CD4-positive, alpha-beta T cell treated with Interleukin-17A for 4 hours (primary cell): ENCODE measurements around the gene MEI1.

Experiments used
- DNase-seq: peaks from one replicate; pipeline ENCODE4 v3.0.0-alpha.2; 2020; ENCODE audit warnings: mixed read lengths

The MEI1 gene

GRCh38 chr22:41842996-41843970 is 144.0 kb downstream of the MEI1 start:
- no peak for DNase-seq

GRCh38 chr22:41844036-41844435 is 144.7 kb downstream of the MEI1 start:
- no peak for DNase-seq

DNA sequence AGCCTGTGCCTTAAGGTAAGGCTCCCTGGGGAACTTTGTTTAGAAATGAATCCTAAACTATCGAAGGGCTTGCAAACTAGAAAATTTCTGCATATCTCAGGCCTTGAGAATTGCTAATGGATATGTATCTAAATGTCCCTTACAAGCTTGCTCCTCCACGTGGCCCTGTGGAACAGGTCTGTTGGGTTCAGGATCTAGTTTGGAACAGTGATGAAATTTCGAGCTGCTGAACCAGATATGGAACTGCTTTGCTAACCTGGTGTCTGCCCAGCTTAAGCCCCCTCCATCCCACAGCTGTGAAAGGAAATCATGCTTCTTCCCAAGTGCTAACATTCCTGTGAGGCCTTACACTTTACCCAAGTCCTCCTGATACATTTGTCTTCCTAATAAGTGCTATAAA is 145.2 kb downstream of the MEI1 start:
- no peak for DNase-seq

DNA sequence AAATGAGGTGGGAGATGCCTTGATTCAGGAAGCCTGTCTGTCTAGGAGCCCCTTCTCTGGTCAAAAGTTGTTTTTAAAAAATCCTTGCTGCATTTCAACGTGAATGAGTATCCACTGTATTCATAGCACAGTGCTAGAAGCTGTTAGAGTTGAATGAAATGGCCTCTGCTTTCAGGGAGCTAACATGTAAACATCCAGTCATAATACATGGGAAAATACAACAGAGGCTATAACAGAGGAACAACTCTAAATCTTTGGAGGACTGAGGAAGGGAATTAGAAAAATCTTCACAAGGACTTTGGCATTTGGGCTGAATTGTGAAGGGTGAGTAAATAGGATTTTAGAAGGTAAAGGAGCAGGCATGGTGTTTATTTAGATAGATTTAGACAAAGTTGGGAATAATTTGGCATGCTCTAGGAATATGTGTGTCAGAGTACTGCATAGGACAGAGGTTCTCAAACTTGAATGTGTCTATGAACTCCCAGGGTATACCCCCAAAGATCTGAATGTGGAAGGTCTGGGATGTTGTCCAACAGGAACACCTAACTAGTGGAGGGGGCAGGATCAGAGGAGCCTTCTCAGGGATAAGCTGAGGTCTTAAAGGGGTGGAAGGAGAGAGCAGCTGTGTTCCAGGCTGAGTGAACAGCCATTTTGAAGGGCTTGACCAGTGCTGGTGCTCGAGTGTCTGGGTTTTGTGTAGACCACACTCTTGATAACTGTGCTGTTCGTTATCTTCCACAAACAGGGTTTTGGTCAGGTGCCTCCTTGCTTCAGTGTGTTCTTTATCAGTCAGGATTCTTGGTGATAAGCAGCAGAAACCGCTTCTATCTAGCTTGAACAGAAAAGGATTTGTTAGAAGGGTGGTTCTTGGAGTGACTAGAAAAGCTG is 146.3 kb downstream of the MEI1 start:
- no peak for DNase-seq

DNA sequence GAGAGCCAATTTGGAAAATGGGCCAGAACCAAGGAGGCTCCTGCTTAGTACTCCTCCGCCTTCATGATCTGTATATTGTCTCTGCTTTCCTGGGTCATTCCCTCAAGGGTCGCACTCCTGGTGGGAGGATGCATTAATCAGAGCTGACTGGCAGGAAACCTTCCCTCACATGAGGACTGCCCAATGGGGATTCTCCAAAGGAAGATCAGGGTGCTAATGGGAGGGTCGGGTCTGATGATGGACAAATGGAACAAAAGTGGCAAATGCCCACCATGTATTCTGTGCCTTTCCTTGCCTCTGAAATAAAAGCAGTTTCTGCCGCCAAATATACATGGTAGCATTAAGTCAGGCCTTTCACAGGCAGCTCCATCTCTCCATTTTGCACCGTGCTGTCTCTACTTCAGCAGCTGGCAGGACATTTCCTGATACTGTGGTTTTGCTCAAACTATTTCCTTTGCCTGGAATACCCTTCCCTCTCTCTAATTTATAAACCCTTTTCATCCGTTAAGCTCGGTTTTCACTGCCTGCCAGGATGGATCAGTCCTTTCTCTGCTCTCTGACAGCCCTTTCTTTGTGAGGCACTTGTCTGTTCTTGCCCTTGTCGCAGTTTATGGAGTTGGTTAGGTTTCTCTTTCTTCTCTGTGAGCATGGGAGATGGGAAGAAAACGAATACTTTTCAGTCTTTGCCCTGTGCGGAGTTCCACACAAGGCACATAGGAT is 147.1 kb downstream of the MEI1 start:
- DNase-seq, result no peak

GRCh38 chr22:41847300-41847699 is 148.0 kb downstream of the MEI1 start:
- no peak for DNase-seq

GRCh38 chr22:41848468-41848867 is 149.2 kb downstream of the MEI1 start:
- no peak for DNase-seq
